Kidney (tissue), 14 donors: ENCODE data around the gene RETREG1. TPM values are rescaled to one million over a fixed set of nuclear protein-coding genes. Genes with fewer than 3 reads are reported as not detected.

Experiments used
- DNase-seq, 5 donors: peaks; one replicate each; pipeline ENCODE4 v3.0.0-alpha.2; 2013 to 2020
- FAIRE-seq: peaks from 2 replicates; lab custom pipeline; 2012; peaks lifted over from hg19 to GRCh38; lab: Jason Lieb, UNC
- H3K27ac ChIP-seq, 2 donors: one replicate each; pipeline ENCODE4 v1.7.0; 2013; ENCODE audit warnings: low read depth in 2 of 2, low read length in 2 of 2, inconsistent platforms in 1 of 2
- H3K27me3 ChIP-seq: one replicate; pipeline ENCODE4 v1.7.1; 2013; ENCODE audit warnings: low read length, inconsistent platforms; ENCODE audit not compliant: control insufficient read depth, insufficient read depth
- H3K36me3 ChIP-seq, 3 donors: one replicate each; pipeline versions ENCODE4 v1.7.0 to v1.7.1; 2013; ENCODE audit warnings: low read length in 3 of 3, control low read depth in 1 of 3, inconsistent platforms in 1 of 3; ENCODE audit not compliant: insufficient read depth in 3 of 3, control insufficient read depth in 2 of 3
- H3K4me1 ChIP-seq, 3 donors: one replicate each; pipeline versions ENCODE4 v1.7.0 to v1.7.1; 2013; ENCODE audit warnings: low read length in 3 of 3, inconsistent platforms in 1 of 3, low read depth in 1 of 3; ENCODE audit not compliant: control insufficient read depth in 2 of 3, insufficient read depth in 2 of 3
- H3K4me3 ChIP-seq, 3 donors: one replicate each; pipeline versions ENCODE4 v1.7.0 to v1.8.1; 2013; ENCODE audit warnings: low read length in 3 of 3, control low read depth in 1 of 3, inconsistent platforms in 1 of 3
- H3K9ac ChIP-seq, 3 donors: one replicate each; pipeline versions ENCODE4 v1.7.0 to v1.7.1; 2013; ENCODE audit warnings: low read length in 3 of 3, control low read depth in 1 of 3, inconsistent platforms in 1 of 3
- H3K9me3 ChIP-seq, 3 donors: one replicate each; pipeline versions ENCODE4 v1.7.0 to v1.7.1; 2013; ENCODE audit warnings: low read length in 3 of 3, control low read depth in 1 of 3, inconsistent platforms in 1 of 3; ENCODE audit not compliant: control insufficient read depth in 2 of 3, insufficient read depth in 1 of 3
- CTCF ChIP-seq: IDR thresholded peaks from 3 replicates; pipeline ENCODE4 v1.5.1; 2012; ENCODE audit warnings: mild to moderate bottlenecking, moderate library complexity, borderline replicate concordance; ENCODE audit not compliant: insufficient read depth; ENCODE audit errors: extremely low read depth
- intact Hi-C: fragments of 100-400 bp; cut with DNase I; formaldehyde crosslinking; loops from one replicate; pipeline ENCODE4 v1.11.1; 2022
- polyA plus RNA-seq: library from polyadenylated mRNA; stranded (reverse); fragments of 350-450 nt; fragmentation: Illumina TruSeq; extraction: RNeasy Lipid Tissue Mini Kit (QIAGEN cat#74804); gene quantifications from one replicate; pipeline ENCODE4 v1.2.3, GENCODE V29; 2014; ENCODE audit warnings: low read depth, low replicate concordance; ENCODE audit not compliant: insufficient read depth
- total RNA-seq: library from RNA; stranded (reverse); fragmentation: NEBNext Ultra II Directional; extraction: Animal tissue kit (Norgen Biotek cat#: 25700); gene quantifications from one replicate; pipeline ENCODE4 v1.2.1, GENCODE V29; 2021
- donor health status: control.
- donor health status: control.
- donor health status: control.
- donor health status: control.
- donor health status: control.
- donor health status: DM: yes; HTN: yes; CAD: no.
- donor health status: Normal renal cell carcinoma (clear cell type).

The RETREG1 gene
- total and polyA plus RNA-seq, 2 donors from 2014 or later: 53.6 to 104 TPM

- H3K27me3 ChIP-seq: no peaks in the 10 kb centered on the region
- H3K9ac ChIP-seq: no peak overlapping the region
- H3K9me3 ChIP-seq: no peaks in the 10 kb centered on the region
- intact Hi-C loops: no loop called here
- DNase-seq (no peak), FAIRE-seq (no peak)
- H3K36me3 ChIP-seq: no peaks in the 10 kb centered on the region
- H3K27ac ChIP-seq: no peak overlapping the region
- H3K4me1 ChIP-seq: no peaks in the 10 kb centered on the region
- TF ChIP-seq CTCF: no peak
- H3K4me3 ChIP-seq: no peak overlapping the region
Measured at GRCh38 chr5:16590685-16591084, 26.1 kb downstream of the RETREG1 start.

GRCh38 chr5:16589658-16590057, 27.1 kb downstream of the RETREG1 start:
- Histone ChIP-seq H3K27ac (no peak overlapping the region), H3K36me3 (no peaks in the 10 kb centered on the region), H3K4me1 (no peaks in the 10 kb centered on the region), H3K4me3 (no peak overlapping the region), H3K9me3 (no peaks in the 10 kb centered on the region), H3K9ac (no peak overlapping the region), H3K27me3 (no peaks in the 10 kb centered on the region)
- DNase-seq (no peak), FAIRE-seq (no peak)
- no peak for TF ChIP-seq CTCF
- intact Hi-C loops: no loop called here

GRCh38 chr5:16588434-16589214, 28.2 kb downstream of the RETREG1 start:
- H3K4me1 ChIP-seq: no peaks in the 10 kb centered on the region
- H3K27me3 ChIP-seq: no peaks in the 10 kb centered on the region
- H3K9me3 ChIP-seq: no peaks in the 10 kb centered on the region
- no peak for FAIRE-seq
- no peak for TF ChIP-seq CTCF
- H3K36me3 ChIP-seq: no peaks in the 10 kb centered on the region
- intact Hi-C loops: no loop called here
- DNase-seq: no peak
- H3K4me3 ChIP-seq: no peak overlapping the region
- H3K27ac ChIP-seq: no peak overlapping the region
- H3K9ac ChIP-seq: no peak overlapping the region
